Occipital lobe (tissue), 2 donors: ENCODE measurements around the gene KDM2A. TPM values are rescaled to one million over a fixed set of nuclear protein-coding genes. Genes with fewer than 3 reads are reported as not detected.

ENCODE experiments used
- DNase-seq: peaks from one replicate; lab custom pipeline; 2025; lab: John Stamatoyannopoulos, UW
- total RNA-seq: library from RNA; depleted of rRNA; stranded (reverse); fragments of >200 nt; gene quantifications from one replicate; pipeline ENCODE4 v1.2.3, GENCODE V29; 2014

The KDM2A gene
- total RNA-seq, 1 donor from 2014 or later: 37.3 TPM

DNA sequence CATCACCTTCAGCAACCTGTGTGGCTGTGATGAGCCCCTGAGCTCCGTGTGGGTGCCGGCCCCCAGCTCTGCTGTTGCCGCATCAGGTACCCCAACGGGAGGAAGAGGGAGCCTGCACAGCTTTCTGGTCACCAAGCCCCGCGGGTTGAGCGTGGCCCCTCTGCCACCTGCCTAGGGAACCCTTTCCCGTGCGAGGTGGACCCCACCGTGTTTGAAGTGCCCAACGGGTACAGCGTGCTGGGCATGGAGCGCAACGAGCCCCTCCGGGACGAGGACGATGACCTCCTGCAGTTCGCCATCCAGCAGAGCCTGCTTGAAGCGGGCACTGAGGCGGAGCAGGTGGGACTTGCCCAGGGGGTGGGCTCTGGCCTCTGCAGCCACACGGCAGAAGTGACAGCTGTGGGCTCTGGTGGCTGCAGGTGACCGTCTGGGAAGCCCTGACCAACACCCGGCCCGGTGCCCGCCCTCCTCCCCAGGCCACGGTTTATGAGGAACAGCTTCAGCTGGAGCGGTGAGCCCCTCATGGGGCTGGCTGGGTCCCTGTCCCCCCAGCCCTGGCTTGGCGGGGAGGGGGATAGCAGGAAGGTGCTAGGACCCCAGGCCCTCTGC is 182.4 kb downstream of the KDM2A start:
- no peak for DNase-seq

DNA sequence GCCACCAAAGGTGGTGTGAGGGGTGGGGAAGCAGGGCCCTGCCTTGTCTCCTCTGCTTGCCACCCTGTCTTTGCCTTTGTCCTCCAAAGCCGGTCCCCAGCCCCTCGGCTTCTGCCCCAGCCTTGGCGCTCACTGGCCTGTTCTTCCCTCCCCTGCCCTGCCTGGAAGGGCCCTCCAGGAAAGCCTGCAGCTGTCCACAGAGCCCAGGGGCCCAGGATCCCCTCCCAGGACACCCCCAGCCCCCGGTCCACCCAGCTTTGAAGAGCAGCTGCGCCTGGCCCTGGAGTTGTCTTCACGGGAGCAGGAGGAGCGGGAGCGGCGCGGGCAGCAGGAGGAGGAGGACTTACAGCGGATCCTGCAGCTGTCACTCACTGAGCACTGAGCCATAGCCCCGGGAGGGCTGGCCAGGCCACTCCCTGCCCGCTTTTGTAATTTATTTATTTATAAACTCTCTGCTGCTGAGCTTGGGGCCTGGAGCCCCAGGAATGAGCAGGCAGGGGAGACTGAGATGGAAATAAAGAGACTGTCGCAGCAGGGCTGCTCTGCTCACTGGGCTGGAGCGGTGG is 183.0 kb downstream of the KDM2A start:
- DNase-seq: no peak

DNA sequence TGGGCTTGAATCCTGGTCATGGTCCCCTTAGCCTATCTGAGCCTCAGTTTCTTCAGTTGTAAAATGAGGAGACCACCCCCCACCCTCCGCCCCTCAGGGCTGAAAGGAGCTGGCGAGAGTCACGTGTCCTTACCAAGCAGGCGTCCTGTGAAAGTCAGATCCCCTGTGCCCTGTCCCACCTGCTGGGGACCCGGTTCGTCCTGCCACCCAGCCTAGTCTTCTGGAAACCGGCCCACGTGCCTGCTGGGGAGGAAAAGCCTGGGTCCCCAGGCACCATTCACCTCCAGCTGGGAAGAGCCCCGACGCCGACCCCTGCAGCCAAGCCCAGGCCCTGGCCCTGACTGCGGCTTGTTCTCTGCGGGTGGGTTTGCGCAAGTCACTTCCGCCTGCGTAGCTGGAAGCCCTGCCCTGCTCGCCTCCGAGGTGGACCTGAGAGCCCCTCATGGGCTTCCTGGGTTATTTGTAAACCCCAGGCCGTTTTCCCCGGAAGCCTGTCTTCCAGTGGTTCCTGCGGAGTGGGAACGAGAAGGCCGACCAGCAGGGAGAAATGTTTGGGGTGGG is 183.6 kb downstream of the KDM2A start:
- no peak for DNase-seq

DNA sequence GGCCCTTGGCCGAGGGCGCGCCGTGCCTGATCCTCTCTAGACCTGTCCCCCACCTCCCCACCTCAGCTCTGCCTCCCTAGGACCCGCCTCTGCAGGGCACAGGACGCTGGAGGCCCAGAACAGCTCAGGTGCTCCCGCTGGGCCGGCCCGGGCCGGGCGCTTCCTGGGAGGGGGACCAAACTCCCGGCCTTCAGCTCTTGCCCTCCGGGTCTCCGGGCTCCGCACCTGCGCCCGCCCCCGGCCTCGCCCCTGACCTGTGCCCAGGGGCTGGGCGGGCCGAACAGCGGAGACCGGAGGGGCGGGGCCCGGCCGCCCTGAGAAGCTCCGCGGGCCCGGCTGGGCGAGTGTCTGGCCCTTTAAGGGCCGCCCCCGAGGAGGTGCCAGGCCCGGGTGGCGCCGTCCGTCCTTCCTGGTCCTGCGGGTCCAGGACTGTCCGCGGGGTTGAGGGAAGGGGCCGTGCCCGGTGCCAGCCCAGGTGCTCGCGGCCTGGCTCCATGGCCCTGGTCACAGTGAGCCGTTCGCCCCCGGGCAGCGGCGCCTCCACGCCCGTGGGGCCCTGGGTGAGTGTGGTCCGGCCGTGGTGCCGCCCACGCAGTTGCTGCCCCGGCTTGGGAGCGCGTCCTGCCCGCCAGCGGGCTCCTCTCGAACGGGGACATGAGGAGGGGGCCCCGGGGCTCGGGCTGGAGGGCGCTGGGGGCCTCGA is 184.2 kb downstream of the KDM2A start, which contains the start of gene SSH3:
Gene SSH3, plus strand, starts transcription at position 399 of the 703 bp plus-strand sequence. Its CDS starts 96 bp downstream, at position 495.
- peak; percentile 34 for DNase-seq

DNA sequence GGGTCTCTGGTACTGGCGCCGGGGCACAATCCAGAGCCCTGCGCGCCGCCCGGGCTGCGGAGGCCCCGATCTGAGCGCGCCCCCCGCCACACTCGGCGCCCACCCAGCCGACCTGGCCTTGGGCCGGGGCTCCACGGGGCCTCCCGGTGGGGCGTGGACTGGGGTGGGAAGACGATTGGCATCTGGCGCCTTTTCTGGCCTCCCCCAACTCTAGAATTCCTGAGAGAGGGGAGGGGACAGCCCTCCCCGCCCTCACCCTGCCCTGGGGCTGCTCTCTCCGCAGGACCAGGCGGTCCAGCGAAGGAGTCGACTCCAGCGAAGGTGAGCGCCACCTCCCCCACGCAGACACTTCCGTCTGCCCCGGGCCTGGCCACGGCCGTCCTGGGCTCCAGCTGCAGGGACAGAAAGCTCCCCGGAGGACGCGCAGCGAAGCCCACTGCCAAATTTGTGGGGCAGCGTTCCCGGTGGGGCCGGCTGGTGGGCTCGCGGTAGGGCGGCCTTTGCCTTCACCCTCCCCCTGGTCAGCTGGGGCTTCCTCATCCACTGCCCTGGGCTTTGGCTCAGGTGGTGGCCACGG is 184.9 kb downstream of the KDM2A start:
- no peak for DNase-seq

DNA sequence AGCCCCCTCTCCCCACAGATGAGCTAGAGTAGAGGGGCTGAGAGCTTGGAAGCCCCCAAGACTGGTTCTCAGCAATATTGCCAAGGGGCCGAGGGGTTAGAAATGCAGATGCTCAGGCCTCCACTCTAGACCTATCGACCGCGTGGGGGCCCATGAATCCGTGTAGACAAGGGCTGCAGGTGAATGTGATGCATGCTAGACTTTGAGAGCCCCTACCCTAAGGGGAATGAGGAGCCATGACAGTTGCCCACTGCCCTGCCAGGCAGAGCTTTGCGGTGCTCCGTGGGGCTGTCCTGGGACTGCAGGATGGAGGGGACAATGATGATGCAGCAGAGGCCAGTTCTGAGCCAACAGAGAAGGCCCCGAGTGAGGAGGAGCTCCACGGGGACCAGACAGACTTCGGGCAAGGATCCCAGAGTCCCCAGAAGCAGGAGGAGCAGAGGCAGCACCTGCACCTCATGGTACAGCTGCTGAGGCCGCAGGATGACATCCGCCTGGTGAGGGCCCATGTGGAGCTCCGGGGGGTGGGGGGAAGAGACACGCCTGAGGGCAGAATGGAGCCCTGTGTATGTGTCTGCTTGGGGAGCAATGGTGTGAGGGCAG is 185.5 kb downstream of the KDM2A start:
- DNase-seq: no peak

DNA sequence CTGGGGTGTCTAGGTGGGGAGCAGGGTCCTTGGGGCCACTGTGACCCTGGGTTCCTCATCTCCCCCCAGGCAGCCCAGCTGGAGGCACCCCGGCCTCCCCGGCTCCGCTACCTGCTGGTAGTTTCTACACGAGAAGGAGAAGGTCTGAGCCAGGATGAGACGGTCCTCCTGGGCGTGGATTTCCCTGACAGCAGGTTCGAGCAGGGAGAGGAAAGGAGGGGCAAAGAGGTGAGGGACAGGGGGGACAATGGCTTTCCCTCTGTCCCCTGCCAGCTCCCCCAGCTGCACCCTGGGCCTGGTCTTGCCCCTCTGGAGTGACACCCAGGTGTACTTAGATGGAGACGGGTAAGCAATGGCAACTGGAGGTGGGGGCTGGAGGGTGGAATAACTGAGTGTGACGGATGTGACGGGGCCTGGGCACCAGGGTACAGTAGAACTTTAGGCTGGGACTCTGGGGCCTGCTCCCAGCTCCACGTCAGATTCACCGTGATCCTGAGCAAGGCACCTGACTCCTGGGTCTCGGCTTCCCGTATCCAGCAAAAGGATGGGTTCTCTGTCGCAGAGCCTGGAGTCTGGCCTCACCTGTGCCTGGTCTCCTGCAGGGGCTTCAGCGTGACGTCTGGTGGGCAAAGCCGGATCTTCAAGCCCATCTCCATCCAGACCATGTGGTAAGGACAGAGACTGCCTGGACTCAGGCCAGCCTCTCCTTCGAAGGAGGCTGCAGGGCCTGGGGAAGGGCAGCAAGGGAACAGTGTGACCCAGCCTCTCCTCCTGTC is 187.9 kb downstream of the KDM2A start:
- DNase-seq: no peak

DNA sequence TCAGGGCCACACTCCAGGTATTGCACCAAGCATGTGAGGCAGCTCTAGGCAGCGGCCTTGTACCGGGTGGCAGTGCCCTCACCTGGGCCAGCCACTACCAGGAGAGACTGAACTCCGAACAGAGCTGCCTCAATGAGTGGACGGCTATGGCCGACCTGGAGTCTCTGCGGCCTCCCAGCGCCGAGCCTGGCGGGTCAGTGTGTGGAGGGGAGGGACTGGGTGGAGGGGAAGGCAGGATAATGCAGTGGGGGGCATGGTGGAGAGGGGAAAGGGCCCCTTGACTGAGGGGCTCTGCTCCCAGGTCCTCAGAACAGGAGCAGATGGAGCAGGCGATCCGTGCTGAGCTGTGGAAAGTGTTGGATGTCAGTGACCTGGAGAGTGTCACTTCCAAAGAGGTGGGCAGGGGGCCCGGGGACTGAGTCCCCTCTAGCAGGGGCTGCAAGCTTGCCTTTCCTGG is 188.5 kb downstream of the KDM2A start:
- no peak for DNase-seq

Other genes starting within 250 kb of the KDM2A start
- gene PC, start 160.9 kb upstream of the KDM2A start, total RNA-seq: 9.5 TPM
- not detected for gene C11orf86, start 144.0 kb upstream of the KDM2A start, total RNA-seq
- gene SYT12, start 96.1 kb upstream of the KDM2A start, total RNA-seq: 0.62 TPM
- gene RHOD, start 62.4 kb upstream of the KDM2A start, total RNA-seq: not detected
- 44.9 TPM for gene GRK2, start 147.2 kb downstream of the KDM2A start, total RNA-seq
- gene ANKRD13D, start 170.0 kb downstream of the KDM2A start, total RNA-seq: 49.4 TPM
- 2.0 TPM for gene SSH3, start 184.3 kb downstream of the KDM2A start, total RNA-seq
- 3.6 TPM for gene POLD4, start 234.3 kb downstream of the KDM2A start, total RNA-seq